ENCODE measurements around the gene ADCY2. TPM values are rescaled to one million over a fixed set of nuclear protein-coding genes. Genes with fewer than 3 reads are reported as not detected.

ADCY2 gene
- total RNA-seq, 1 experiment from 2014 or later: 31.3 TPM

GRCh38 chr5:7663808-7664207 is 267.9 kb downstream of the ADCY2 start:
- H3K27ac ChIP-seq (ENCODE audit: insufficient read length, low read depth, low read length): no peak overlapping the region
- H3K9ac ChIP-seq (ENCODE audit: extremely low read depth, insufficient read length, low read length): no peak overlapping the region
- no peak overlapping the region for H2BK120ac ChIP-seq (ENCODE audit: low read depth, low read length, poor library complexity, severe bottlenecking)
- H3K23ac ChIP-seq (ENCODE audit: insufficient read length, low read depth, low read length): no peak overlapping the region
- H3K79me2 ChIP-seq (ENCODE audit: insufficient read depth, low read length): no peaks in the 10 kb centered on the region
- H3K36me3 Mint-ChIP-seq (ENCODE audit: insufficient read depth in 1 of 3, low read depth in 3 of 3): peaks cover under 1 to 14% (median 7%) of the 10 kb centered on the region in 3 experiments; a peak in 5 of 7 replicates
- H2BK15ac ChIP-seq (ENCODE audit: low read depth, low read length): no peak overlapping the region
- H3K27me3 ChIP-seq (ENCODE audit: insufficient read depth, low read length): no peaks in the 10 kb centered on the region
- H4K20me1 ChIP-seq (ENCODE audit: control insufficient read depth, insufficient read depth, insufficient read length): no peaks in the 10 kb centered on the region
- no peaks in the 10 kb centered on the region for H3K23me2 ChIP-seq (ENCODE audit: insufficient read length, low read depth, low read length, poor library complexity, severe bottlenecking)
- H3K79me1 ChIP-seq (ENCODE audit: insufficient read depth, low read depth, low read length, poor library complexity, severe bottlenecking): no peaks in the 10 kb centered on the region
- H3K4me3 Mint-ChIP-seq: no peak overlapping the region
- H3K4me1 Mint-ChIP-seq: peaks cover 39 to 52% of the 10 kb centered on the region in 2 experiments
- no peak overlapping the region for H4K8ac ChIP-seq (replicated peaks; ENCODE audit: insufficient read length, low read depth, low read length)
- no peak overlapping the region for H2BK12ac ChIP-seq (ENCODE audit: insufficient read length, low read depth, low read length)
- TF ChIP-seq CTCF (conservative IDR thresholded peaks at IDR 0.05): no peak
- H3T11ph ChIP-seq (ENCODE audit: low read length): no peak overlapping the region
- H3K9me3 Mint-ChIP-seq: no peaks in the 10 kb centered on the region
- no peaks in the 10 kb centered on the region for H3K9me3 ChIP-seq (ENCODE audit: control insufficient read depth, low read depth, low read length)
- H4K91ac ChIP-seq (ENCODE audit: insufficient read length, low read depth, low read length): no peak overlapping the region
- peaks cover 8% of the 10 kb centered on the region; the same call in 1 of the 2 replicates for H3K4me1 ChIP-seq (ENCODE audit: insufficient read depth, low read length)
- no peak overlapping the region for H4K5ac ChIP-seq (ENCODE audit: insufficient read length, low read depth, low read length)
- no CpG with 5 or more reads among the region's 3 CpGs for WGBS (ENCODE audit: extremely low coverage, insufficient read length, low lambda C conversion rate)
- no peak overlapping the region for H2BK5ac ChIP-seq (ENCODE audit: insufficient read length, low read length)
- no peak overlapping the region for H2AFZ ChIP-seq (ENCODE audit: low read length)
- no peak overlapping the region for H2BK20ac ChIP-seq (ENCODE audit: low read depth, low read length, poor library complexity, severe bottlenecking)
- no peak overlapping the region for H3K56ac ChIP-seq (ENCODE audit: insufficient read length, low read depth, low read length)
- no peak overlapping the region for H3K14ac ChIP-seq (ENCODE audit: insufficient read depth, low read length)
- DNase-seq: no peak
- peak overlapping the region in 2 of 3 experiments; percentile 16 to 33; a peak in 2 of 7 replicates for H3K27ac Mint-ChIP-seq
- no peaks in the 10 kb centered on the region for H3K27me3 Mint-ChIP-seq (ENCODE audit: low read depth)
- no peak overlapping the region for H2AK5ac ChIP-seq (ENCODE audit: insufficient read length, low read length)
- H3K18ac ChIP-seq (ENCODE audit: insufficient read length, low read depth, low read length): no peak overlapping the region
- H3K4ac ChIP-seq (ENCODE audit: low read depth, low read length): no peak overlapping the region
- no peak overlapping the region for H3K4me2 ChIP-seq (ENCODE audit: insufficient read depth, insufficient read length, low read length)

Measured in H9 (cell line).